RPMI8226 (cell line): ENCODE data around the gene LPAR1.

ENCODE experiments used
- DNase-seq: peaks from one replicate; pipeline ENCODE4 v3.0.0-alpha.2; 2015

The LPAR1 gene

DNA sequence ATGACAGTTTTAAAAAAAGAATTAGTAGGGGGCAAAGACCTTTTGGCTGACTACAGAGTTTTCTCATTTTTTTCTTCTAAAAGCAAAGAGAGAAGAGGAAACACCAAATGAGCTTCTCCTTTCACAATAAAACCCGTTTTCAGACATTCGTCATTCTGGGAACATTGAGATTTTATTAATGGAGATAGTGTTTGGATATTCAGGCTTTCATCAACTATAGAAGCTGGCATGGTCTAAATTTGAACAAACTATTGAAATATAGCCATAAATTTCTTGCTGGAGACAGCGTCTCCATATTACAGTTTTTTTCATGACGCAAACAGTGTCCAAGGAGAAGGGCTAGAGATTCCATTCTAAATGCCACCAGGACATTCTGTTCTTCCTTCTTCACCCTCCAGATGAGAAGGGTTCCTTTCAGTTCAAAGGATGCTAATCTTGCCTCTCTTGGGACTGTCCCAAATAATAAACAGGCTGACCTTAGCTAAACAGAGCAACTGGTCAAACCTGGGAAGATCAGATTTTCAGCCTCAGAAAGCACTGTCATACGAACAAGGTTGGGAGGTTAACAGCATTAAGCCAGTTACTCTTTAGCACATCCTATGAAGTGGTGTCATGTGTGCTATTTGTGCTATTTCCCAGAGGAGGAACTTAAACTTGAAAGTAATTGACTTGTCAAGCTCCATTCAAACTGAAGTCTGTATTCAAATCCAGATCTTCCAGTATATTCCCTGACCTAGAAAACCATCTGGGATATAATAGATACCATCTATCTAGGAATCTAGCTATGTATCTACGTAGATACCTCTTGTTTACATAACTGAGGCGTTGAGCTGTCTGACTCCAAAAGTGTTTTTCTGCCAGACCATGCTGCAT lies 125.6 kb downstream of the LPAR1 start:
- no peak for DNase-seq

DNA sequence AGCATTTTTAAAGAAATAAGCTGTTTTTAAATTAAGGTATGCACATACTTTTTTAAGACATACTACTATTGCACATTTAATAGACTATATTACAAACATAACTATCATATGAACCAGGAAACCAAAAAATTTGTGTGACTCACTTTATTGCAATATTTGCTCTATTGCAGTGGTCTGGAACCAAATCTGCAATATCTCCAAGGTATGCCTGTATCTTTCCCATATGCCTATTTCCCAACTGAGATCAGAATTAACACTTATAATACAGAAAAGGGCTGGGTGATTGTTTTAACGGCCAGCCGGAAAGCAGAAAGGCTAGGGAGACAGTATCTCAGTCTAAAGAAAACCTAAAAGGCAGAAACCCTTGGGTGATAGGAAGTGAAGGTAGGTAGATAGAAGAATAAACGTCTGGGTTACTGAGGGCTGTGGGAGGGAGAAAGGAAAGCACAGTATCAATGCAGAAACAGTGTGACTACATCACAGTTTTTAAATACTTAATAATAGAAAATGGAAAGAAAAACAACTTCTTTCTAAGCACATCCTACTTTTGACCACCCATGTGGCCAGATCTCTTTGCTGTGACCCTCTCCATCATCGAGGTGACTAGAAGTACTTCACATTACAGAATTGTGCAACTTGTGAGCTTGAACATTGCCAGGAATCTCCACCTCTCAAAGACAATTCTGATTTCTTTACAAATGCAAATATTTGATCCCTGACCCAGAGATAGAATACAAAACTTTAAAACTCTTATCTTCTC lies 126.4 kb downstream of the LPAR1 start:
- no peak for DNase-seq

DNA sequence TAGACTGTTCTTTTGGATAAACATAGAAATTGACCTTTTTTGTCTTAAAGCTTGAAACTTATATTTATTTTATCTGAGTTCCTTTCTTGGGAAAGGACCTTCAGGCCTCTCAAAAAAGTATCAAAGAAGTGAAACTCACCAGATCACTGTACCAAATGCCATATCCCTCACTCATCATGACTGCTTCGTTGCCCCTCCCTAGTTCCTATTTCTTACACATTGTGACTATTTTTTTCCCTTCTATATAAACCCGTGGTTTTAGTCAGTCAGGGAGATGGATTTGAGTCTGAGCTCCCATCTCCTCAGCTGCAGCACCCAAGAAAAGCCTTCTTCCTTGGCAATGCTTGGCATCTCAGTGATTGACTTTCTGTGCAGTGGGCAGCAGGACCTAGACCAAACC lies 129.4 kb downstream of the LPAR1 start:
- DNase-seq: no peak

DNA sequence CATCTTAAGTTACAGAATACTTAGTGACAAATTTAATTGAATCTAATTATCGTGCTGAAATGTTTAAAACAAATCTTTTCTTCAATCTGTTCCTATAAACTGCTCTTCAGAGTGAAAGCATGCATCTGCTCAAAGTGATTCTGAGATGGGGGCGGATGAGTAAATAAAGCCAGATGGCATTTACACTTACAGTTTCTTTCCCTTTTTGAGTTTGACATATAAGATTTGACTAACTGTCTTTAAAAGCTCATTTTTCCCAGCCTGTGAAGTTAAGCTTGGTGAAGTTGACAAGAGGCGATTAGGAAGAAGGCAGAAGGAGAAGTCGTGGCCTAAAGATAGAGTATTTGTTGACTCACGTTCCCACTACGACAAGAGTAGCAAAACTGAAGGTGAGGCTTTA lies 137.4 kb downstream of the LPAR1 start:
- no peak for DNase-seq

DNA sequence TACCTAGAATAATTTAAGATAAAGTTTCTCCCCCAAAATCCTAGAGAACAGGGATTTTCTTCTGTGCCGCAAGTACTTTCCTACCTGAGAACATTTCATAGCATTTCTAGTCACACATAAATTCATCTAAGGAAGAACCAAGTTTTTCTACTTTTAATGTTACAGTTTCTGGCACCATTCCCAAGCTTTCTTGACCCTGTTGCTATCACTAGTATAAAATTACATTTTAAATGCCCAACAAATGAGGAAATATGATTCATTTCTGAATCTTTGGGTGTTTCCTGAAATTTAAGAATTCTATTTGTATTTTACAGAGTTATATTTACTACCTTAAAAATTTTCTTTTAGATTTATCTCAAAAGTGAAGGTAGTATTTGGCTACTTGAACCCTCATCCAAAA lies 137.8 kb downstream of the LPAR1 start:
- no peak for DNase-seq

DNA sequence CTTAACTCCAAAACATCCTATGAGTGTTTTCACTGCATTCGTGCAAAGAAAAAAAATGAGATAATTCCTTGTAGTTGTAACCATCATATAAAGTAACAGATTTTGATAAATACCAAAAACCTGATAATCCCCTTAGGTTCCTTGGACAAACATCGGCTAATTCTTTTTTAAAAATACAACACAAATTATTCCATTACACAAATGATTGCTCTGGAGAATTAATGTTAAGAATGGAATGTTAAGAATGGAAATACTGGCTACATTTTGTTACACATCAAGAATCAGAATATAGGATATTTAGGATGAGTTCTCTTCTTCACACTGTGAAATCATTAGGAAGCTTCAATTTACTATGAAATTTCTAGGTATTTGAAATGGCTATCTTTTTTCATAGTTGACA lies 139.4 kb downstream of the LPAR1 start:
- no peak for DNase-seq

DNA sequence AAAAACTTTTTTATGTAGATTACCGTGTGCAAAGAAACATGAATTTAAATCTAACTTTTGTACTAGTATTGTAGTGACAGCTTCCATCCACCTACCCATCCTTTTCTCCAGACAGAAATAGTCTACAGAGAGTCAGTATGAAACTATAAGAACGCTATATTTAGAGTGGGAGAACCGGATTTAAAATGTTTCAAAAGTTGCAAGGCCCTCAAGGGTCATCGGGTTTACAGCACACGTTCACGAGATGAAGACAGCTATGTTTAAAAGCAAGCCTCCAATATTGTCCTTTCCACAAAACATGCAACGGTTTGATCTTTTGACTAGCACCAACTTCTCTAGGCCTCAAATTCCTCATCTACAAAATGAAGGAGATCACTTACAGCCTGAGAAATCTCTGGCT lies 139.9 kb downstream of the LPAR1 start:
- no peak for DNase-seq

DNA sequence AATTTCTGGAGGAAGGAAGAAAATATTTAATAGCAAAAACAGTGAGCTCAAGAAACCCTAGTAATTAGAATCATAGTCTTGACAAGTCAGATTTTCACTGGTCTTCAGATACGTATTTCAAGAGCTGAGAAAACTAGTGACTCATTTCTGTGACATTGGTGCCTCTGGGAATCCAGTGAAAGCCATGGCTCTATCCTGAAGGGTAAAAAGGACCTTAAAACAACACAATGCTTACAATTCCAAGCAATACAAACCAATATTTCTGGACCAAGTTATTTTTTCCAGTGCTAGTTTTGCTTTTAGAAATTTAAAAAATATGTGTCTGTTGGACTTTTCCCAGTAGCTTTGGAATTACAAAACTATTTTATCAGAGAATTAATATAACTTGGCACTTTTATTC lies 140.3 kb downstream of the LPAR1 start:
- DNase-seq: no peak

DNA sequence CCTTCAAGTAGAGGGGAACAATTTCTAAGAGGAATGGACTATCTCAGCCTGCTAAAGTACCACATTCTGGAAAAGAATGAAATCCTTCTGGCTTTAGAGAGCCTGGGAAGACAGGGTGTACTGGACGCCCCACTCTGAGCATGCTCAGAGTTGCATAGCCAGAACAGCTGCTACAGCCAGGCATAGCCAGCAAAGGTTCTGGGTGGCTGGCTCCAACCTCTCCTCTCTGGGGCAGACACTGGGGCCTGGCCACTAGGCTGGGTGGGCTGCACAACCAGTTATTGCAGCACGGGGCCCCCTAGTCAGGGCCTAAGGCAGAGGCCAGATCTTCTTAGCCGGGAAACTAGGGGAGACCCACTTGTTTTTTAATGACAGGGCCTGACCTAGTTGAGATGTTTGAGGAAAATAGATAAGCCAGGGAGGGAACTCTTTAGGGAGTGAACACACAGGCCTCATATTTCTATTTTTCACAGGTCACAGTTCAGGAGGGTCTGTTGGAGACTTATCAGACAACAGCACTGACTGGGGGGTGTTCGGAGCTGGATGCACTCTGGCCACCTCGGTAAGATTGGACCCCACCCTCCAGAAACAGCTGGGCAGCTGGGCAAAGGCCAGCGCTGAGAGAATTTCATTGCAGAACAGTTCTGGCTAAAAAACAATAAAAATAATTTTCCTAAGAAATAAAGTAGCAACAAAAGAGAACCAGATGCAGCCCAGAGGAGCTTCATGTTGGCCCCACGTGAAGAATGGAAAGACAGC lies 142.9 kb downstream of the LPAR1 start:
- DNase-seq: no peak

DNA sequence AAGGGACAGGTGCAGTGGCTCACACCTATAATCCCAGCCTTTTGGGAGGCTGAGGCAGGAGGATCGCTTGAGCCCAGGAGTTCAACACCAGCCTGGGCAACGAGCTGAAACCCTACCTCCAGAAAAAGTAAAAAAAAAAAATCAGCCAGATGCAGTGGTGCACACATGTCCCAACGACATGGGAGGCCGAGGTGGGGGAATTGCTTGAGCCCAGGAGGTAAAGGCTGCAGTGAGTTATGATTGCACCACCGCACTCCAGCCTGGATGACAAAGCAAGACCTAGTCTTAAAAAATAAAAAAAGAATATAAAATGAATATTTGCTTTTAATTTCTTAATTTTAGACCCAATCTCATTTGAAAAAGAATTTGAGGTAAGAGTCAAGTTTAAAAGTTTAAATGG lies 143.5 kb downstream of the LPAR1 start:
- DNase-seq: no peak

DNA sequence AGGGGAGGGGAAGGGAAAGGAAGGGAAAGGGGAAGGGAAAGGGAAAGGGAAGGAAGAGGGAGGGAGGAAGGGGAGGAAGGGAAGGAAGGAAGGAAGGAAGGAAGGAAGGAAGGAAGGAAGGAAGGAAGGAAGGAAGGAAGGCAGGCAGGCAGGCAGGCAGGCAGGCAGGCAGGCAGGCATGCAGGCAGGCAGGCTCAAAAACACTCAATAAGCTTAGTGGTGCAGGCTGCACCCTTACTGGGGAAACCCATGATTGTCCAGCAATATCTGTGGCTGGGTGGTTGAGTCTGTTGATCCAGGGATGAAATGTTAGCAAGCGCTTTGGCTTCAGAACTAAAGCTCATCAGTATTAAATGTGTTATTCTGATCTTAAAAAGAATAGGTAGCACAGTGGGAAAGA lies 145.6 kb downstream of the LPAR1 start:
- DNase-seq: no peak

DNA sequence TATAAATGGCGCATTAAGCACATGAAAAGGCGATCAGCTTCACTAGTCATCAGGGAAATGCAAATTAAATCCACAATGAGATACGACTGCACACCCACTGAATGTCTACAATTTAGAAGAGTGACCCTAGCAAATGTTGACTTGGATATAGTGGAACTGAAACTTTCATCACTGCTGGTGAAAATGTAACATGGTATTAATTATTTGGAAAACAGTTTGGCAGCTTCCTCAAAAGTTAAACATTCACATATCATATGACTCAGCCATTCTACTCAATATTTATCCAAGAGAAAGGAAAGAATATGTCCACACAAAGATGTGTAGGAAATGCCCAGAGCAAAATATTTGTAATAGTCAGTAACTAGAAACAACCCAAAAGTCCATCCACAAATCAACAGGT lies 146.5 kb downstream of the LPAR1 start:
- no peak for DNase-seq

DNA sequence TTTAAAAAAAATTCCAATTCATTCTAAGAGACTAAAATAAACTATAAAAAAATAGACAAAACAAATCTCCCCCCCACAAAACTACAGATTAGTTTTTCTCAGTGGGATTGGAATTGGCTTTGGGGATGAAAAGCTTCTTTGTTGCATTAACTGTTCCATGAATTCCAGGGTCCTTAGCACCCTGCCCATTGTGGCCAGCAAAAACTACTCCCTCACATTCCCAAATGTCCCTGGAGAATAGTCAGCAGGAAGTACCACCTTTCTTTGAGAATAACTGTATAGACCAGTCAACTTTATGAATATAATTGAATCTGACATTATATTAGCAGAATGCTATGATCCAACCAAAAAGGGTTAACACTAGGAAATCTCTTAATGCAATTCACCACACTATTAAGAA lies 147.9 kb downstream of the LPAR1 start:
- DNase-seq: no peak

DNA sequence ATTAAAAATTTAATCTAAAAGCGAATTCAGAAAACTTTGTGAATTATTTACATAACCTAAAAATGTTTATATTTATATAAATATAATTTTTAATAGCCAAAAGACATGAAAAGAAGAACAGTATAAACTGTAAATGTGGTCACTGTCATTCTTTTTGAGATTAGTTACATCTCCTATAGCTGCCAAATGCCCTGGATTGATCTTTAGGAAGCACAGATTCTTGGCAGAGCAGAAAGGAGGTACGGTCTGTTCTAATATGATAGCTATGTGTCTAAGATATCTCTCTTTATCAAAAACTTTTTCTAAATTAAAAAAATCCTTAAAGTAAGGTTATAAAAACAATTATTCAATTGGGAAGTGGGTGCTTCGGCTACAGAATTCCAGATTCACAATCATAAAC lies 151.0 kb downstream of the LPAR1 start:
- no peak for DNase-seq

DNA sequence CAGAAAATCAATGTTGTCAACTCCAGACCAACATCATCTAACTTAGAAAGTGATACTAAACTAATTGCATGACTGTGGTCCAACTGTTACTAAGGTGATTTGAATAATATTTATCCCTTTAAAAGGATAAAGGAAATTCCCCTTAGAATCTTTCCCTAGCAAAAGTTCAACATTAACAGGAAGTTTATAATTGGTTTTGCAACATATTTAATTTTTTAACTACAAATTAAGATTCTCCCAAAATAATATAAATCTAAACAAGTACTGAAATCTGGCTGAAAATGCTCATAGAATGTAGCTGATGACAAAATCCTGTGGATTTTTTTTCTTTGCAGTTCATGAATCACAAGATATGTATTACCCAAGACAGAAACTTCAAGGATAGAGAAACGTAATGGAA lies 151.4 kb downstream of the LPAR1 start:
- DNase-seq: no peak

DNA sequence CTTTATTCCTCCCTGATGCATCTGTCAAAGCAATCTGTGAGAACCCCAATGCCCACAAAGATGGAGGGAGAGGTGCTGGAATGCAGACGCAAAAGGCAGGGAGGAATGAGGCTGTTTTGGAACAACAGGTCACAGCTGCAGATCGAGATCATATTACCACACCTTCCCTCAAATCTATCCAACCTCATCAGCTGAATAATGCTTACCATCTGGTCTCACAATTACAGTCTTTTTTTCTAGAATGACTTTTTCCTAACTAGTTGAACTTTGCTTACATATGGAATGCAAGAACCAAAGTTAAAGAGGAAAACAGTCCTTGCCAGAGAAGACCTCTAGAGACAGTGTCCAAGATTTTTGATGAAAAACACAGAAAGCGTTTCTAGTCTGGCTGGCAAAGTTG lies 158.1 kb downstream of the LPAR1 start:
- no peak for DNase-seq

DNA sequence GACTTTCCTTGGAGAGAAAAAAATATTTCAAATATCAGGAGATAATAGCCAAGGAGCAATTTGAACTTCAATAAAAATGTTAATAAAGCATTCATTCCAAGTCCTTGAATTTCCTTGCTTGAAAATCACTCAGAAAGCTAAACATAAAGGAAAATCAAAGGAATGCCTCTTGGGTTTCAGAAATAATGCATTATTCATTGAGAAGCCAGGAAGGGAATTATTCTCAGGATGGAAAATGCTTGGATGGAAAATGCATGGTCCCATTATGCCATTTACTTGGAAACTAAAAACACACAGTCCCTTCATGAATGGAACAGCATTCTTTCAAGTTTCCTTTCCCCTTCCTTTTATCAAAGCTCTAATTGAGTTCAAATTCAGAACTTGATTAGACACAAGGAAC lies 160.9 kb downstream of the LPAR1 start:
- DNase-seq: no peak

DNA sequence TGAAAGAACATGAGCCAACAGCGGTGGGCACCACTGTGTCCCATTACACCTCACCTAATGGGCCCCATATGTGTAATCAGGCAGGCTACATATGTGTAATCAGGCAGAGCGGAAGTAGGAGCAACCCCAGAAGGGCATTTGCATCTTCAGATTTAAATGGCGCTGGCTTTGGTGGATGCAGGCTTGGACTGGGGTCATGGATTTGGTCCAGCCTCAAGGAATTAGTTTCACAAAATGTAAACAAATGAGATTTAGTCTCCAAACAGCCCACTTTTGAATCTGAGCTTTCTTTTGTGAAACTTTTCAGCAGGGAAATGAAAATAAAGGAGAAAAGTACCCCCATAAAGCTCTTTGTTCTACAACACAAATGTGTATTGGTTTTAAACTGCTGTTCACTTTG lies 161.3 kb downstream of the LPAR1 start:
- no peak for DNase-seq

DNA sequence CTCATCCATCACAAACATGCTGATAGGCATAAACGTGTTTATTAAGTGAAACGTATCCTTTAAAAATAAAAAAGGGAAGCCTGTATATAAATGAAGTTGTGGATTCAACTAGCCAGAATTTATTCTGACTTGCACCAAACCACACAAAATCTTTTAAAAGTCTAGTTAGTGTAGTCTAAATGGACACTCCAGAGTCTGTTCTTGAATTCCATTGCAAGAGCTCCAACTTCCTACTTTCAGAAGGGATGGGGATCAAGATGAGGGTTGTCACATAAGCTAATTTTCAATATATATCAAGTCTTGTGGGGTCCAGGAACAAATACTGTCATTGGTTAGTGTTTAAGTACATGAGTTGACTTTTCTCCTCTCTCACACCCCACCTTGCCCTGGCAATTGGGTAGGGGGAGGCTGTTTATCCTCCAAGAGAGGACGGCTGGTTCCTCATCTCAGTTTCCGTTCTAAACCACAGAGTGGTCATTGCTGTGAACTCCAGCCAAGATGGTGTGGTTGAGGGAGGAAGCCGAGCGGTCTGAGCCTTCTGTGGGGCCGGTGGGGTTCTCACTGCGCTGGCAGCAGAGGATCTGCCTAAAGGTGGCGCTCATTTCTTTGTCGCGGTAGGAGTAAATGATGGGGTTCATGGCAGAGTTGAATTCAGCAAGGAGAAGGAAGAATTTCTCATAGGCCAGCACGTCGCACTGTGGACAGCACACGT lies 163.2 kb downstream of the LPAR1 start:
- DNase-seq: no peak

DNA sequence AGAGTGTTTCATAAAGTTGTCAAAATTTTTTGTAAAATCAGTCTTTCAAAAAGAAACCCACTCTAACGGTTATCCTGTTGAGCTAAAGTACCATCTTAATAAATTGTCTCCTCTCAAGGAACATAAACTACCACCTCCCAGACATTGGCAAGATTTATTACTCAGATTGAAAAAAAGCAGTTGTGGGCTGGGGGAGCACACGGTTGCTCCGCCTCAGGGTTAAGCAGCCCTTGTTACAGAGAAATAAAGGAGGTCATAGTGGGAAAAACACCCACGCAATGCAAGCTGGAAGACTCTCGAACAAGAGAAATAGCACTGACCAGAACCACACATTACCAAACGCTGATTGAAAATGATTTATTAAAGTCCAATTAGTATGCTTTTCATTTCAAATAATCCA lies 165.3 kb downstream of the LPAR1 start:
- no peak for DNase-seq

DNA sequence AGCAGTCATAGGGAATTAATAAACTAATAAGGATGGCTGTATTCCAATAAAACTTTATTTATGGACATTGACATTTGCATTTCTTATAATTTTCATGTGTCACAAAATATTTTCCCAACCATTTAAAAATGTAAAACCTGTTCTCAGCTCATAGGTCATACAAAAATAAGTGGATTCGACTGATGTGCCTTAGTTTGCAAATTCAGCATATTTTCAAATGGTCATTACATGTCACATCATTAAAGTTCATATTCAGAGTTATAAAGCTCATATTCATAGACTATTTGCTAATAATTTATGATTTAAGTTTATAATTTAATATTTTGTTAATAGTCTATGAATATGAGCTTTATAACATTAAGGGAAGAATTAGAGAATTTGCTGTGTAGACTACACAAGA lies 166.5 kb downstream of the LPAR1 start:
- no peak for DNase-seq

DNA sequence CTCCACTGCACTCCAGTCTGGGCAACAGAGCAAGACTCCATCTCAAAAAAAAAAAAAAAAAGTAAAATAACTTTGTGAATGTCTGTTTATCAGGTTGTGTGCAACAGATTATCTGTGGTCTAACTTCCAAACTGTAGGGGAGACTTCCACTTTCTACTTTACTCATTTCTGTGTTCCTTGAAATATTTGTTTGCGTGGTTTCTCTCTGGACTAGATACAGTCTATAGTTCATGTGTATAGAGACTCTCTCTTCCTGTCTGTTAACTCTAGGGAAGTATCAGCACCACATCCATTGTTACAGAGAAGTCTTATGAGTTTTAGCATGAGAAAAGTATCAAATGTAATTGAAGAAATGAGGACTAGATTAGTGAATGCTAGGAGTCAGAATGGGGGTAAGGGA lies 168.3 kb downstream of the LPAR1 start:
- DNase-seq: no peak

DNA sequence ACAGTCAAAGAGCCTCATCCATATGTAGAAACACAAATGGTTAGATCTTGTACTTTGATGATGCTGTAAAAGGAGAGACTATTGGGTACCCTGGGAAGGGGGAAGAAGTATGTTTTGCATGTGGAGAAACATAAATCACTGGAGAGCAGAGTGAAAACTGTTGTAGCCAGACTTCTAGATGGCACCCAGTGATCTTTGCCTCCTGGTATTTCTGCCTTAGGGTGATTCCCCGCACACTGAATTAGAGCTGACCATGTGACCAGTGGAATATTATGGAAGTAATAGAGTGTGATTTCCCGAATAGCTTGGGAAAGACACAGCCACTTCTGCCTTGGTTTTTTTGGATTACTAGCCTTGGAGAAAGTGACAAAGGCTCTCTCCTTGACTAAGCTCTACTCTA lies 174.3 kb downstream of the LPAR1 start:
- DNase-seq: no peak
